HFFc6 (cell line): Measurements from ENCODE around the gene IRAK3. TPM values are rescaled to one million over a fixed set of nuclear protein-coding genes. Genes with fewer than 3 reads are reported as not detected.

Source experiments
- DNase-seq: peaks from one replicate; pipeline ENCODE4 v3.0.0-alpha.2; 2018
- H3K27ac Mint-ChIP-seq: 2 replicates; pipeline ENCODE4 v1.8.0; 2020; ENCODE audit warnings: mild to moderate bottlenecking, mixed read lengths
- H3K27me3 Mint-ChIP-seq: 2 replicates; pipeline ENCODE4 v1.8.0; 2021; ENCODE audit warnings: mild to moderate bottlenecking, moderate library complexity, mixed read lengths; ENCODE audit not compliant: insufficient read depth
- H3K36me3 Mint-ChIP-seq: 2 replicates; pipeline ENCODE4 v1.8.0; 2021; ENCODE audit warnings: low read depth, mixed read lengths
- H3K4me1 Mint-ChIP-seq: 2 replicates; pipeline ENCODE4 v1.8.0; 2020; ENCODE audit warnings: low read depth, mixed read lengths
- H3K4me3 Mint-ChIP-seq: 2 replicates; pipeline ENCODE4 v1.8.0; 2020; ENCODE audit warnings: mild to moderate bottlenecking, moderate library complexity, mixed read lengths
- H3K9me3 Mint-ChIP-seq: 2 replicates; pipeline ENCODE4 v1.8.0; 2020; ENCODE audit warnings: mild to moderate bottlenecking, mixed read lengths
- total RNA-seq, 6 experiments: library from RNA; stranded (reverse); fragmentation: NEBNext Ultra II Directional; extraction: Animal tissue kit (Norgen Biotek cat#: 25700); gene quantifications; 2 replicates in 1 of 6; 3 replicates in 5 of 6; pipeline ENCODE4 v1.2.3, GENCODE V29; 2021
- TF ChIP-seq, protein P1 (sequence below): fragments of 200-600 bp; sonication (generic); IDR thresholded peaks from 2 replicates; pipeline ENCODE4 v1.5.0; 2021; ENCODE audit warnings: antibody characterized with exemption, mild to moderate bottlenecking

The IRAK3 gene
- total RNA-seq, 6 experiments from 2014 or later, result 0.83 to 4.7 (median 3.6) TPM

DNA sequence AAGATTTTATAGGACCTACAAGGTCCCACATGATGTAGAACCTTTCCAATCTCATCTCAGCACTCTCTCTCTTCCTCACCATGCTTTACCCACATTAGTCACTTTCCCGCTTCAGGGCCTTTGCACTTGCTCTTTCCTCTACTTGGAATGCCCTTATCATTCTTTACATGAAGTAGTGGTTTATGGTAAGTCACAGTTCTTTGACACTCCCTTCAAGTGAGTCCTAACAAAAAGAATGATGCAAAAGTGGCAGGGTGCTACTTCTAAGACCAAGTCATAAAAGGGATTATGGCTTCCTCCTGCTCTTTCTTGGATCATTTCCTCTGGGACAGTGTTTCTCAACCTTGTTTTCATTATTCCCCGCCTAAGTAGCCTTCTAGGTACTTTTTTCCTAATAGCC lies 32.4 kb upstream of the IRAK3 start:
- Mint-ChIP-seq H3K27me3 (no peaks in the 10 kb centered on the region), H3K36me3 (peaks cover 38% of the 10 kb centered on the region), H3K4me1 (peaks cover 44% of the 10 kb centered on the region), H3K27ac (no peak overlapping the region), H3K4me3 (no peak overlapping the region), H3K9me3 (no peaks in the 10 kb centered on the region)
- TF ChIP-seq, protein P1, sequence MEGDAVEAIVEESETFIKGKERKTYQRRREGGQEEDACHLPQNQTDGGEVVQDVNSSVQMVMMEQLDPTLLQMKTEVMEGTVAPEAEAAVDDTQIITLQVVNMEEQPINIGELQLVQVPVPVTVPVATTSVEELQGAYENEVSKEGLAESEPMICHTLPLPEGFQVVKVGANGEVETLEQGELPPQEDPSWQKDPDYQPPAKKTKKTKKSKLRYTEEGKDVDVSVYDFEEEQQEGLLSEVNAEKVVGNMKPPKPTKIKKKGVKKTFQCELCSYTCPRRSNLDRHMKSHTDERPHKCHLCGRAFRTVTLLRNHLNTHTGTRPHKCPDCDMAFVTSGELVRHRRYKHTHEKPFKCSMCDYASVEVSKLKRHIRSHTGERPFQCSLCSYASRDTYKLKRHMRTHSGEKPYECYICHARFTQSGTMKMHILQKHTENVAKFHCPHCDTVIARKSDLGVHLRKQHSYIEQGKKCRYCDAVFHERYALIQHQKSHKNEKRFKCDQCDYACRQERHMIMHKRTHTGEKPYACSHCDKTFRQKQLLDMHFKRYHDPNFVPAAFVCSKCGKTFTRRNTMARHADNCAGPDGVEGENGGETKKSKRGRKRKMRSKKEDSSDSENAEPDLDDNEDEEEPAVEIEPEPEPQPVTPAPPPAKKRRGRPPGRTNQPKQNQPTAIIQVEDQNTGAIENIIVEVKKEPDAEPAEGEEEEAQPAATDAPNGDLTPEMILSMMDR, result no peak
- no peak for DNase-seq

- TF ChIP-seq, protein P1, result no peak
- H3K9me3 Mint-ChIP-seq, result no peaks in the 10 kb centered on the region
- H3K27ac Mint-ChIP-seq, result no peak overlapping the region
Observed at GRCh38 chr12:66159123-66159522, 29.9 kb upstream of the IRAK3 start.

DNA sequence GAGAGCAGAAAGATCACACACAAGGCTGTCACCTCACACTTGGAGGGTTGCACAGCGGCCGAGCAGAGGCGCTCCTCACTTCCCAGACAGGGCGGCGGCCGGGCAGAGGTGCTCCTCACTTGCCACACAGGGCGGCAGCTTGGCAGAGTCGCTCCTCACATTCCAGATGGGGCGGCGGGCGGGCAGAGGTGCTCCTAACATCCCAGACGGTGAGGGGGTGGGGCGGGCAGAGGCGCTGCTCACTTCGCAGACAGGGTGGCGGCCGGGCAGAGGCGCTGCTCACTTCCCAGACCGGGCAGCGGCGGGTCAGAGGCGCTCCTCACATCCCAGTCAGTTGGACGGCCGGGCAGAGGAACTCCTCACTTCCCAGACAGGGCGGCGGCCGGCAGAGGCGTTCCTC lies 28.3 kb upstream of the IRAK3 start:
- Mint-ChIP-seq H3K4me1 (peaks cover 37% of the 10 kb centered on the region), H3K36me3 (peaks cover 58% of the 10 kb centered on the region), H3K4me3 (no peak overlapping the region), H3K9me3 (peaks cover 13% of the 10 kb centered on the region), H3K27ac (no peak overlapping the region), H3K27me3 (peaks cover 2% of the 10 kb centered on the region; the same call in 1 of the 2 replicates)
- DNase-seq, result no peak
- TF ChIP-seq, protein P1, result no peak

More at GRCh38 chr12:66159123-66159522, 29.9 kb upstream of the IRAK3 start:
- no peak overlapping the region for H3K4me3 Mint-ChIP-seq
- DNase-seq, result no peak
- H3K27me3 Mint-ChIP-seq, result peaks cover 2% of the 10 kb centered on the region; the same call in 1 of the 2 replicates
- H3K36me3 Mint-ChIP-seq, result peaks cover 46% of the 10 kb centered on the region
- peaks cover 42% of the 10 kb centered on the region for H3K4me1 Mint-ChIP-seq

GRCh38 chr12:66162701-66163100 lies 26.3 kb upstream of the IRAK3 start:
- peaks cover 19% of the 10 kb centered on the region for H3K9me3 Mint-ChIP-seq
- H3K4me1 Mint-ChIP-seq, result peaks cover 34% of the 10 kb centered on the region
- H3K27ac Mint-ChIP-seq, result no peak overlapping the region
- no peak for DNase-seq
- no peak overlapping the region for H3K4me3 Mint-ChIP-seq
- TF ChIP-seq, protein P1, result no peak
- peaks cover 2% of the 10 kb centered on the region; the same call in 1 of the 2 replicates for H3K27me3 Mint-ChIP-seq
- peaks cover 64% of the 10 kb centered on the region for H3K36me3 Mint-ChIP-seq

- Mint-ChIP-seq H3K27ac (no peak overlapping the region), H3K4me3 (no peak overlapping the region), H3K27me3 (peaks cover 2% of the 10 kb centered on the region; the same call in 1 of the 2 replicates), H3K36me3 (peaks cover 67% of the 10 kb centered on the region), H3K4me1 (peaks cover 39% of the 10 kb centered on the region), H3K9me3 (peaks cover 19% of the 10 kb centered on the region)
- no peak for DNase-seq
- TF ChIP-seq, protein P1, result no peak
Observed at GRCh38 chr12:66163289-66163688, 25.7 kb upstream of the IRAK3 start.
